GM12878 (cell line): ENCODE results near the gene MAPK13. TPM values are rescaled to one million over a fixed set of nuclear protein-coding genes. Genes with fewer than 3 reads are reported as not detected.

Source experiments
- ATAC-seq: fragments of 200-7000 bp; cut with Tn5 transposase; 3 replicates; pipeline ENCODE4 v1.9.1; 2020; ENCODE audit warnings: mild to moderate bottlenecking, moderate library complexity
- BruUV-seq: library from RNA; stranded (reverse); fragments of 400-500 nt; replicated peaks from 2 replicates; lab custom pipeline; 2021; lab: Mats Ljungman, UMichigan
- CTCF ChIA-PET: fragments of 300-600 bp; sonication (Branson Sonifier 250); formaldehyde crosslinking; extraction: SDS; loops from one replicate; lab custom pipeline; 2021; ENCODE audit warnings: inconsistent platforms; lab: Yijun Ruan, JAX
- POLR2A ChIA-PET: fragments of 350-600 bp; formaldehyde crosslinking; extraction: SDS; loops from one replicate; lab custom pipeline; 2021; ENCODE audit warnings: inconsistent platforms; lab: Charles Lee
- RAD21 ChIA-PET: fragments of 300-600 bp; sonication (Branson Sonifier 250); formaldehyde crosslinking; loops from one replicate; lab custom pipeline; 2023; ENCODE audit warnings: antibody characterized with exemption; ENCODE audit not compliant: unreplicated experiment; lab: Charles Lee
- SMC1A ChIA-PET: fragments of 300-600 bp; sonication (Branson Sonifier 250); formaldehyde crosslinking; loops from one replicate; lab custom pipeline; 2023; ENCODE audit not compliant: unreplicated experiment, uncharacterized antibody; lab: Charles Lee
- DNase-seq: peaks from one replicate; pipeline ENCODE4 v3.0.0-alpha.2; 2011; ENCODE audit warnings: low read depth, low spot score
- FAIRE-seq: peaks from 3 replicates; lab custom pipeline; 2011; peaks lifted over from hg19 to GRCh38; lab: Jason Lieb, UNC
- H2AFZ ChIP-seq: 2 replicates; pipeline ENCODE4 v1.6.0; 2011; ENCODE audit warnings: low read depth, low read length, control low read depth; ENCODE audit not compliant: control insufficient read depth
- H3K27ac ChIP-seq: 2 replicates; pipeline ENCODE4 v1.5.1; 2011; ENCODE audit warnings: control low read depth; ENCODE audit not compliant: control insufficient read depth, insufficient read depth
- H3K27me3 ChIP-seq, 2 experiments: replicated peaks in 1 of 2; 2 replicates each; pipeline versions ENCODE4 v1.6.0 to v1.6.1; 2011; ENCODE audit warnings: low read length in 1 of 2; ENCODE audit not compliant: control insufficient read depth in 2 of 2, insufficient read depth in 2 of 2
- H3K36me3 ChIP-seq, 2 experiments: 2 replicates each; pipeline ENCODE4 v1.5.1; 2011; ENCODE audit warnings: low read length in 1 of 2; ENCODE audit not compliant: control insufficient read depth in 2 of 2, insufficient read depth in 2 of 2
- H3K4me1 ChIP-seq: 2 replicates; pipeline ENCODE4 v1.6.1; 2011; ENCODE audit warnings: mild to moderate bottlenecking, low read length, moderate library complexity, mixed read lengths; ENCODE audit not compliant: control insufficient read depth, insufficient read depth
- H3K4me2 ChIP-seq: 2 replicates; pipeline ENCODE4 v1.6.0; 2011; ENCODE audit warnings: control low read depth; ENCODE audit not compliant: control insufficient read depth, insufficient read depth
- H3K4me3 ChIP-seq: fragments of 200-600 bp; sonication (generic); 2 replicates; pipeline ENCODE4 v1.5.1; 2016
- H3K79me2 ChIP-seq: 2 replicates; pipeline ENCODE4 v1.6.0; 2011; ENCODE audit warnings: low read length; ENCODE audit not compliant: control insufficient read depth, insufficient read depth
- H3K9ac ChIP-seq: 2 replicates; pipeline ENCODE4 v1.8.0; 2011; ENCODE audit warnings: low read length, control low read depth, mixed read lengths; ENCODE audit not compliant: control insufficient read depth, insufficient read depth
- H3K9me3 ChIP-seq: replicated peaks from 3 replicates; pipeline ENCODE4 v1.5.1; 2011; ENCODE audit warnings: mild to moderate bottlenecking, low read length; ENCODE audit not compliant: control insufficient read depth, insufficient read depth
- H4K20me1 ChIP-seq: 2 replicates; pipeline ENCODE4 v1.6.0; 2011; ENCODE audit not compliant: control insufficient read depth, insufficient read depth
- CHD2 ChIP-seq: IDR thresholded peaks from 2 replicates; pipeline ENCODE4 v1.6.1; 2011; ENCODE audit warnings: low read depth, low read length, improper control_type of control experiment, borderline replicate concordance
- EZH2 ChIP-seq: IDR thresholded peaks from 2 replicates; pipeline ENCODE4 v1.6.1; 2012; ENCODE audit warnings: low read depth, mild to moderate bottlenecking, control low read depth, inconsistent platforms, low read length, borderline replicate concordance; ENCODE audit not compliant: control insufficient read depth
- IKZF2 ChIP-seq, 2 experiments: fragments of 450-650 bp; IDR thresholded peaks; 2 replicates each; pipeline ENCODE4 v1.6.1; 2017; ENCODE audit warnings: mild to moderate bottlenecking in 2 of 2, moderate library complexity in 2 of 2
- JUNB ChIP-seq: IDR thresholded peaks from 2 replicates; pipeline ENCODE4 v1.6.1; 2016; ENCODE audit warnings: antibody characterized with exemption, mild to moderate bottlenecking
- MXI1 ChIP-seq: fragments of 150-350 bp; IDR thresholded peaks from 2 replicates; pipeline ENCODE4 v1.6.1; 2011; ENCODE audit warnings: low read depth, mild to moderate bottlenecking, inconsistent platforms, low read length, improper control_type of control experiment
- NR2C2 ChIP-seq: IDR thresholded peaks from 2 replicates; pipeline ENCODE4 v1.6.1; 2011; ENCODE audit warnings: borderline replicate concordance, low read depth; ENCODE audit not compliant: control insufficient read depth, insufficient read length
- PAX5 ChIP-seq: IDR thresholded peaks from 2 replicates; pipeline ENCODE4 v1.6.1; 2011; ENCODE audit warnings: low read depth, low read length, borderline replicate concordance
- POLR2AphosphoS2 ChIP-seq: IDR thresholded peaks from 2 replicates; pipeline ENCODE4 v1.6.1; 2011; ENCODE audit warnings: low read depth, mild to moderate bottlenecking, low read length, improper control_type of control experiment, moderate library complexity
- WGBS: methylation state at CpG from one replicate; pipeline ENCODE4 v1.1.6; 2016; ENCODE audit warnings: low lambda C conversion rate; ENCODE audit not compliant: insufficient replicate concordance, insufficient coverage; ENCODE audit errors: missing lambda C conversion rate; 5-methylcytosine and 5-hydroxymethylcytosine counted together
- in situ Hi-C: fragments of 300-500 bp; cut with MboI; formaldehyde crosslinking; loops from 9 replicates; pipeline ENCODE4 v1.14.3; 2018; ENCODE audit warnings: mixed read lengths
- intact Hi-C: fragments of 100-400 bp; cut with micrococcal nuclease; formaldehyde crosslinking; loops from one replicate; pipeline ENCODE4 v1.14.2; 2022; ENCODE audit not compliant: unreplicated experiment
- polyA plus RNA-seq, 11 experiments: library from polyadenylated mRNA; depleted of rRNA in 4 of 11; unstranded in 6 of 11; stranded (reverse) in 5 of 11; fragments of >200 nt; fragmentation: Nextera tagmentation in 4 of 11; fragmentation: Illumina TruSeq in 1 of 11; extraction: Ambion mirVana in 4 of 11; extraction: Trizol in 1 of 11; gene quantifications; 1 replicate in 1 of 11; 2 replicates in 10 of 11; pipeline versions ENCODE4 v1.2.1 to v1.2.3, GENCODE V29; 2011 to 2016; ENCODE audit warnings: inconsistent platforms in 2 of 11, missing spikeins in 2 of 11, low read depth in 1 of 11
- total RNA-seq, 4 experiments: library from RNA; depleted of rRNA in 3 of 4; stranded (reverse); fragments of >200 nt in 3 of 4; fragmentation: Illumina TruSeq in 1 of 4; extraction: Trizol in 1 of 4; gene quantifications; 2 replicates each; pipeline versions ENCODE4 v1.2.1 to v1.2.3, GENCODE V29; 2013 to 2021
- TF ChIP-seq, protein P1 (sequence below): fragments of 450-650 bp; formaldehyde crosslinking; IDR thresholded peaks from 2 replicates; pipeline ENCODE4 v1.4.0; 2022; ENCODE audit warnings: mild to moderate bottlenecking, moderate library complexity
- TF ChIP-seq, protein P2 (sequence below): IDR thresholded peaks from 2 replicates; pipeline ENCODE4 v1.6.1; 2011; ENCODE audit warnings: borderline replicate concordance, low read depth, mild to moderate bottlenecking, moderate library complexity, low read length; ENCODE audit not compliant: insufficient read depth, poor library complexity, severe bottlenecking

MAPK13 gene
- total and polyA plus RNA-seq, 10 of the 15 experiments (the other 5 are each of a cell fraction or from before 2014, with no cell fraction given): 1.8 to 48.0 (median 37.5) TPM

DNA sequence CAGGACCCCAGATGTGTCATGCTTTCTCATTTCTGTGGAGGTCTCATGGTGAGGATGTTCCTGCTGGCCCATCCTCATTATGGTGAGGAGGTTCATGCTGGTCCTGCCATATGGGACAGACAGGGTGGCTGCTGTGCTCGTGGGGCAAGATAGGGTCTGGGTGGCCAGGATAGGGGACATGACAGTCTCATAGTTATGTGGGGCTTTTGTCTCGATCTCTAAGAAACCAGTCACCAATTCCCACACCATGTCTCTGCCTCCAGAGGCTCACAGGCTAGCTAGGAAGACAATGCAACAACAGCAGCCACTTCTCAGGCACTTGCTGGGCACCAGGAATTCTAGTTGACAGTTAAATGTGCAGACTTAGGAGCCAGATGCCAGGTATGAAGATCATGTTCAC is 4.2 kb upstream of the MAPK13 start:
- H3K4me1 ChIP-seq: peaks cover 20% of the 10 kb centered on the region
- no peaks in the 10 kb centered on the region for H3K36me3 ChIP-seq
- 64% methylated on average over 2 of the region's 2 CpGs for WGBS
- no peak for ATAC-seq
- no peaks in the 10 kb centered on the region for H3K9me3 ChIP-seq
- H3K9ac ChIP-seq: no peak overlapping the region
- DNase-seq: no peak
- no peak overlapping the region for H3K27ac ChIP-seq
- in situ Hi-C loops: no loop called here
- intact Hi-C loops: loop anchor here (10.0 kb wide), 1 partner anchor 179 kb away; no protein-coding TSS in a partner anchor
- no peaks in the 10 kb centered on the region for H3K79me2 ChIP-seq
- no peak overlapping the region for H3K4me3 ChIP-seq
- no peak for FAIRE-seq
- no peaks in the 10 kb centered on the region for H3K27me3 ChIP-seq
- no TSS peak for BruUV-seq
- TF ChIP-seq IKZF2 (IDR thresholded peaks at IDR 0.05): no peak
- TF ChIP-seq EZH2: no peak
- TF ChIP-seq, protein P1, sequence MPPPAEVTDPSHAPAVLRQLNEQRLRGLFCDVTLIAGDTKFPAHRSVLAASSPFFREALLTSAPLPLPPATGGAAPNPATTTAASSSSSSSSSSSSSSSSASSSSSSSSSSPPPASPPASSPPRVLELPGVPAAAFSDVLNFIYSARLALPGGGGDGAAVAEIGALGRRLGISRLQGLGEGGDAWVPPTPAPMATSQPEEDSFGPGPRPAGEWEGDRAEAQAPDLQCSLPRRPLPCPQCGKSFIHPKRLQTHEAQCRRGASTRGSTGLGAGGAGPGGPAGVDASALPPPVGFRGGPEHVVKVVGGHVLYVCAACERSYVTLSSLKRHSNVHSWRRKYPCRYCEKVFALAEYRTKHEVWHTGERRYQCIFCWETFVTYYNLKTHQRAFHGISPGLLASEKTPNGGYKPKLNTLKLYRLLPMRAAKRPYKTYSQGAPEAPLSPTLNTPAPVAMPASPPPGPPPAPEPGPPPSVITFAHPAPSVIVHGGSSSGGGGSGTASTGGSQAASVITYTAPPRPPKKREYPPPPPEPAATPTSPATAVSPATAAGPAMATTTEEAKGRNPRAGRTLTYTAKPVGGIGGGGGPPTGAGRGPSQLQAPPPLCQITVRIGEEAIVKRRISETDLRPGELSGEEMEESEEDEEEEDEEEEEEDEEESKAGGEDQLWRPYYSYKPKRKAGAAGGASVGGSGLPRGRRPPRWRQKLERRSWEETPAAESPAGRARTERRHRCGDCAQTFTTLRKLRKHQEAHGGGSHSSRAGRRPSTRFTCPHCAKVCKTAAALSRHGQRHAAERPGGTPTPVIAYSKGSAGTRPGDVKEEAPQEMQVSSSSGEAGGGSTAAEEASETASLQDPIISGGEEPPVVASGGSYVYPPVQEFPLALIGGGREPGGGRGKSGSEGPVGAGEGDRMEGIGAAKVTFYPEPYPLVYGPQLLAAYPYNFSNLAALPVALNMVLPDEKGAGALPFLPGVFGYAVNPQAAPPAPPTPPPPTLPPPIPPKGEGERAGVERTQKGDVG (CRISPR knock-in tag): no peak
- TF ChIP-seq MXI1: no peak
- no peak for TF ChIP-seq PAX5
- TF ChIP-seq POLR2AphosphoS2: no peak
- TF ChIP-seq CHD2: no peak
- no peak for TF ChIP-seq NR2C2
- TF ChIP-seq, protein P2, sequence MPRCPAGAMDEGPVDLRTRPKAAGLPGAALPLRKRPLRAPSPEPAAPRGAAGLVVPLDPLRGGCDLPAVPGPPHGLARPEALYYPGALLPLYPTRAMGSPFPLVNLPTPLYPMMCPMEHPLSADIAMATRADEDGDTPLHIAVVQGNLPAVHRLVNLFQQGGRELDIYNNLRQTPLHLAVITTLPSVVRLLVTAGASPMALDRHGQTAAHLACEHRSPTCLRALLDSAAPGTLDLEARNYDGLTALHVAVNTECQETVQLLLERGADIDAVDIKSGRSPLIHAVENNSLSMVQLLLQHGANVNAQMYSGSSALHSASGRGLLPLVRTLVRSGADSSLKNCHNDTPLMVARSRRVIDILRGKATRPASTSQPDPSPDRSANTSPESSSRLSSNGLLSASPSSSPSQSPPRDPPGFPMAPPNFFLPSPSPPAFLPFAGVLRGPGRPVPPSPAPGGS: no peak
- no peak for TF ChIP-seq JUNB
- POLR2A ChIA-PET: interaction anchor here (0.6 to 1.5 kb wide), 2 partner anchors 45 to 232 kb away, joined by 3 read pairs; no protein-coding TSS in a partner anchor
- RAD21 ChIA-PET: interaction anchor here (0.7 to 1.6 kb wide), 3 partner anchors 69 to 233 kb away, joined by 5 to 8 read pairs (median 8); partner anchors contain the start of gene MAPK14
- H3K4me2 ChIP-seq: no peak overlapping the region
- SMC1A ChIA-PET: interaction anchor here (0.9 to 7.8 kb wide), 5 partner anchors 9 to 233 kb away, joined by 4 to 75 read pairs (median 8); partner anchors contain the start of gene MAPK14
- no peaks in the 10 kb centered on the region for H4K20me1 ChIP-seq
- CTCF ChIA-PET: interaction anchor here (0.8 to 7.6 kb wide), 10 partner anchors 11 to 326 kb away, joined by 3 to 82 read pairs (median 5); partner anchors contain the start of gene MAPK14
- H2AFZ ChIP-seq: no peak overlapping the region
